SKM-1 (cell line): ENCODE results near the gene MPDU1.
"Not testable (repeated sequence)": the region's sequence is repeated elsewhere in the genome, so short reads cannot be mapped to it uniquely, and the experiment has no call there.

Experiments used
- DNase-seq: peaks from one replicate; lab custom pipeline; 2025; ENCODE audit not compliant: unreplicated experiment; lab: John Stamatoyannopoulos, UW

The MPDU1 gene

DNA sequence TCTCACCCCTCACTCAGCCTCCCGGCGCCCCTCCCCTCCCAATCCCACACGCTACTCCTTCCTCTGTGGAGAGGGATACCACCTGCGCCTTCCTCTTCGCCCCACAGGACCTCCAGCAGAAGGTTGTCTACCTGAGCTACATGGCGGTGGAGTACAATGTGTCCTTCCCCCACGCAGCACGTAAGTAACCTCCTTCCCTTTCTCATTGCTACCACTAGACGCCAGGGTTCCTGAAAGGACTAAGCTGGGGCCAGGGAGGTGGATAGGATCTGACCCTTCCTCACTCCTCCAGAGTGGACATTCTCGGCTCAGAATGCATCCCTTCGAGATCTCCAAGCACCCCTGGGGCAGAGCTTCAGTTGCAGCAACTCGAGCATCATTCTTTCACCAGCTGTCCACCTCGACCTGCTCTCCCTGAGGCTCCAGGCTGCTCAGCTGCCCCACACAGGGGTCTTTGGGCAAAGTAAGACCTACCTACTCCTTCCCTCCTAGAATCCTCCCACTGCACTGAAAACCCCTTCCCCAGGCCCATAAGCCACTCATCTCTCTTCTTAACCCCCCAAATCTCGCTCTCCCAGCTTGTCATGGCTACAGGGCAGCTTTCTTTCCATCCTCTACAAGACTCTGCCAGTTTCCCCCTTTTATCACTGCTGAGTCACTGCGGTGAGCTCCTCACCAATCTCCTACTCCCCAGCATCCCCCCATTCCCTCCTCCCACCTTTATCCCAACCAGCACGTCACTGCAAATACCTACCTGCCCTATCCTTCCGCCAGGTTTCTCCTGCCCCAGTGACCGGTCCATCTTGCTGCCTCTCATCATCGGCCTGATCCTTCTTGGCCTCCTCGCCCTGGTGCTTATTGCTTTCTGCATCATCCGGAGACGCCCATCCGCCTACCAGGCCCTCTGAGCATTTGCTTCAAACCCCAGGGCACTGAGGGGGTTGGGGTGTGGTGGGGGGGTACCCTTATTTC lies 2.8 kb upstream of the MPDU1 start:
- no peak for DNase-seq

DNA sequence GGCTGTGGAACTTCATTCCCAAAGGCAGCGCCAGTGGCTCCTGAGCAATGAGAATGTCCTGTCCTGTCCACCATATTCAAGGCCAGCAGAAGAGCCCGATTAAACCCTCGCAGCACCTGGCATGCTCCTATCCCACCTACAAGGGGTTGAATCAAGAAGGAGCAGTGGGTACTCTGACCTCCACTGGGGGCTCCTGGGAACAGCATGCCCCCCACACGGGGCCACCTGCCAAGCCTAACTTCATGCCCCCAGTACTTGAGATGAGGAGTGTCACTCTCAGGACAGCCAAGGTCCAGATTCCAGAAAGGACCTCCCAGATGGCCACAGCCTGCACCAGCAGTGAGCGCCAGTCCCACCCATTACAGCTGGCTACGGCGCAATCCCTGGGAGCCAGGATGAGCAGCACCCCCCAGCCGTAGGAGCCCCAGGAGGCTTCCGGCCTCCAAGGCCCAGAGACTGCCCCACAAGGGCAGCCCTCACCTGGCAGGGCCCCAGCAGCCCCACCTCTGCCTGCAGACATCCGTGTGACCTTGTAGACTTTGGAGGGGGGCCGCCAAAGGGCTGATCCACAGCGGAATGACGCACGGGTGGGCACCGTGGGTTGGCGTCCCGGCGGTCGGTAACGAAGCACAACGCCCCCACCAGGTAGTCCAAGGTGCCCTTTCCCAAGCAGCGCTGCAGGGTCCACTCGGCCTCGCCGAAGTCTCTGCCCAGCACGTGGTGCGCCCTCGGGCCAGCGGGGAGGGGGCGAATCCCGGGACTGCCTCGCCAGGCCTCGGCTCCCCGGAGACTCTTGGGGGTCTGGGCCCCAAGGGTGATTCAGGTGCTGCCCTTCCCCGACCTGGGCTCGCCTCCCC lies 1.0 kb upstream of the MPDU1 start:
- DNase-seq = no peak

DNA sequence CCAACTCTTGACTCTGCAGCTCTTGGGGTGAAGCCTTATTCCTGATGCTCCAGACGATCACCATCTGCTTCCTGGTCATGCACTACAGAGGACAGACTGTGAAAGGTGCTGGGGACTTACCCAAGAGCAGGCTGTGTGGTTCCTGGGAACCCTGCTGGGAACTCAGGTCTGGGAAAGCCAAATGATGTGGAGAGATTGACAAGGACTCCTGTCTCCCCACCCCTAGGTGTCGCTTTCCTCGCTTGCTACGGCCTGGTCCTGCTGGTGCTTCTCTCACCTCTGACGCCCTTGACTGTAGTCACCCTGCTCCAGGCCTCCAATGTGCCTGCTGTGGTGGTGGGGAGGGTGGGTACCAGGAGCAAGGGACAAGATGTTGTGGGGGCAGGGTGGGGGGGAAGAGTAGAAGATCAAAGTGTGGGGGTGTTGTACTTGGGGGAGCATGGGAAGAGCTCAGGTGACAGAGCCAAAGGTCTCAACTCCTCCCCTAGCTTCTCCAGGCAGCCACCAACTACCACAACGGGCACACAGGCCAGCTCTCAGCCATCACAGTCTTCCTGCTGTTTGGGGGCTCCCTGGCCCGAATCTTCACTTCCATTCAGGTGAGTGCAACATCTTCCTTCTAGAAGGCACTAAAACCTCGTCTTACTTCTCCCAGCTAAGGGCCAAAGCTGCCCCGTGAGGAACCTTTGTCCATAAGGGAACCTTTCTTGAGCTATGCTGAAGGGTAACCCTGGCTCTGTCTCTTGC lies 3.2 kb downstream of the MPDU1 start:
- no peak for DNase-seq

DNA sequence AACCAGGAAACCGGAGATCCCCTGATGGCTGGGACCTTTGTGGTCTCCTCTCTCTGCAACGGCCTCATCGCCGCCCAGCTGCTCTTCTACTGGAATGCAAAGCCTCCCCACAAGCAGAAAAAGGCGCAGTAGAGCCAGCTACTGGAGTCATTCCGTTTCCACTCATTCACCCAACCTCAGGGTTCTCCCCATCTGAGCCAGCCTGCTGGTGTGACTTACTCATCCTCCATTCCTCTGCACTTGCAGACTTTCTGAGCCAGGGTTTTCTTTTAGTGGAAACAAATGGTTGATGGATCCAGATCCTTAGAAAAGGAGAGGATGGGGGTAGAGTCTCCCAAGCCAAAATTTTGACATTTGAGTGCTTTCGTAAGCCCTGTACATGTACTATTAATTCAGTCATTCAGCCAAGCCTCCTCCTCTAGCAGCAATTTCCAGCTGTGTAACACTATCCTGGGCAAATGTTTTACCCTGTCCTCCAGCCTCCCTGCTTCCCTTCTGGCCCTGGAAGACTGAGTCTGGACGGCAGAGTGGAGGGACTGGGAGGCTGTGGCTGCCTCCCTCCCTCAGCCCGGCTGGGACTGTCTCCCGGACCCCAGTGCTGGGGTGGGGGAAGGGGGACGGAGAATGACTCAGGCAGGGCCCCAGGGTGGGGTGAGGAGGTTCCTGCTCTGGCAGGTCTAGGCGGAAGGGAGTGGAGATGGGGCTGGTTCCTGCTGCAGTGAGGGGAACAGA lies 3.9 kb downstream of the MPDU1 start:
- no peak for DNase-seq

DNA sequence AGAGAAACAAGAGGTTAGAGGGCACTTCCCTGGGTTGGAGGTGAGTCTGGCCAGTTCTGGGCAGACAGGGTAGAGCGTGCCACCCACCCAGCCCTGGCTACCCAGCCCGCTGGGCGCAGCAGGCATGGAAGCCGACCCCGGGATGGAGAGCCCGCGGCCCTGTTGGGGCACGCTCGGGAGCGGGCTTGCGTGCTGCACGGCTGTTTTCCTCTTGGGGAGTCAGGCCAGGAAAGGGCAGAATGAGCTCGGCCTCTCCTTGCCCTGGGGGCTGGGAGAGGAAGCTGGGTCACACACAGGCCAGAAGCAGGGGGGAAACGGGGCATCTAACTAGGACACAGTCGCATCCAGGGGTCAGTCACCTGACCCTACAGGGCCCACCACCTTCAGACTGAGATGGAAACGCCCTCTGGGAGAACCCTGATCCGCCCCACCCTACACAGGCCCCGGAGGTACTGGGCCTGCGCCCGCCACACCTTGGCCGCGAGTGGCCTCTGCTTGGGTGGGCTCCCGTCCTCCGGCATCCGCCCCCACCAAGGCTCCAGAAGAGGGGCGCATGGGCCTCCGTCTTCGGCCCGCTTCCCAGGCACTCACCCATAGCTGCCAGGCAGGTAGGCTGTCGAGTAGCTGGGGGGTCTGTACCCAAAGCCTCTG lies 5.0 kb downstream of the MPDU1 start:
- no peak for DNase-seq

DNA sequence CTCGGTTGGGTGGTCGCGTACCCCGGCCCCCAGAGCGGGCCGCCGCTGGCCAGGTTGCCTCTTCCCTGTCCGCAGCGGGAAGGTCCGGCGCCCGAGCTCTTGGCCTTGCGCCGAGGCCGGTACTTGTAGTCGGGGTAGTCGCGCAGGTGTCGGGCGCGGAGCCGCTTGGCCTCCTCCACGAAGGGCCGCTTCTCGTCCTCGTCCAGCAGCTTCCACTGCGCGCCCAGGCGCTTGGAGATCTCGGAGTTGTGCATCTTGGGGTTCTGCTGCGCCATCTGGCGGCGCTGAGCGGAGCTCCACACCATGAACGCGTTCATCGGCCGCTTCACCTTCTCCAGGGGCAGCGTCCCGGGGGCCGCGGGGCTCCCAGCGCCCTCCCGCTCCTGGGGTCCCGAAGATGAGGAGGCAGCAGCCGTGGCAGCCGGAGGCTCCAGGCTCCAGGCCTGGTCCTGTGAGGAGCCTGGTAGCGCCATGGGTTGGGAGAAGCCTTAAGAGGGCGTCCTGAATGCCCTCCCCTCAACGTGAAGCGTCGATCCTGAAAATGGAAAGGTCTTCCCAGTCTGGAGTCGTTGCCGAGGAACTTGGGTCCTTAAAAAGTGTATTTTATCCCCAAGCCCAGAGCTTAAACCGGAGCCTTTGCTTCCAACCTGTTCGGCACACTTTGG lies 5.7 kb downstream of the MPDU1 start:
- DNase-seq = no peak

DNA sequence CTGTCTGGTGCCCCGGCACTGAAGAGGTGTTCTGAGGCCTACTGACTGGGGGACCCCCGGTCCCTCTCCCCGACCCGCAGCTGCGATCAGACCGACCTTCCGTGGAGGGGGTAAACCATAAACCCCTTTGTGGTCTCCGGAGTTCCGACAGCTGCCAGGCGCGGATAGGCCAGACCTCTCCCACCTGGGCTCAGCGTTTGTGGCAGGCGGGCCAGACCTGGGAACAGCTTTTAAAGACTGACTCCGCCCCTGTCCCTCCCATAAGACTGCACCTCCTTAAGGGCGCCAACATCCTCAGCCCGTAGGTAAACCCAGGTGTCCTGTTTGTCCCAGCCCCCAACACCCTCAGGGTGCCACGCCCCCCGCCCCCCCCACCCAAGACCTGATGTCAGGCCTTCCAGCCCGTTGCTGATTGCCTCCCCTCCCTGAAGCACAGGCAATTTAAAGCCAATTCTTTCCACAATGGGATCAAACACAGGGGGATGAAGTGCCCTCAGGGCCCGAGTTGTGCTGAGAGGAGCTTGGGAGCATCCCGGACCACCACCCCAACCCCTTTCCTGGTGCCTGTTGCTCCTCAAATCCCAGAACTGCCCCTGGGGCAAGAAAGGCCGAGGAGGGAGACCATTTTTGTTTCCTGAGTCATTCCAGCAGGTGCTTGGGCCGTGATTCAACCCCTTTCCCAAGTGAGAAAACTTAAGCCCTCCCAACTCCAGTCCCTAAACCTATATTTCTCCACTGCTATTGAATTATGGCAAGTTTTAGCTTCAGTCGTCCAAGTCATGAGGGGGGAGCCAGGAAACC lies 6.4 kb downstream of the MPDU1 start, which contains the start of gene SOX15:
Gene SOX15 (minus strand): TSS at position 204 of the 801 bp plus-strand sequence. CDS start 418 bp downstream, outside the sequence.
- no peak for DNase-seq

DNA sequence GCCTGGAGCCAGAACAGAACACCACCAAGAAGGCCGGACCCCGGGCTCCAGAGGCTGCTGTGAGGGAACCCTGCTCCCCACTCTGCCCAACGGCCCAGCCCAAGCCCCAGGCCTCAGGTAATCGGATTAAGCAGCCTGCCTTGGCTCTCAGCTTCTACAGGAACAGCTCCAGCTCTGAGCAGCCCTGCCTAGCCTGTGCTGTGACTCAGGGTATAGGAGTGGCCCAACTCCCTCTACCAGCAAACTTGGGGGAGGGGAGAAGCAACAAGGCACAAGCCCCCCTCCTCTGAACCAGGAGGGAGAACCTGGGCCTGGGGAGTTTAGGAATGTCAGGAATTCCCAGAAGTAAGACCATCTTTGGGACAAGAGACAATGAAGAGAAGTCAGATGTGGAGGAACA lies 7.1 kb downstream of the MPDU1 start:
- DNase-seq = no peak

DNA sequence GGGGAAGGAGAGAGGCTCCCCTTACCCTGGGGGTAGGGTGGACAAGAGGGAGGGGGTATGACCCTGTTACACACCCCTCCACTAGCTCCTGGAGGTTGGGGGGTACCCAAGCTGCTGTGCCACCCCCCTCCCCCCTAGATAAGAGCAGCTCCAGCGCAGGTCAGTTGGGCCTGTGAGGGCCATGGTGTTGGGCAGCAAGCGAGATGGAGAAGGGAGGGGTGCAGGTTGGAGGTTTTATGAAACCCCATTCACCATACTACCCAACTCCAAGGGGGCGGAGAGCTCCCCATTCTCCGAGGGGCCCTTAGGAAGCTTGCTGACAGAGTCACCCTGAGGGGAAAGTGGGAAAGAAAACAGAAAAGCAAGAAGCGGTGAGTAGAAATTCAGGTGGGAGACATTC lies 7.9 kb downstream of the MPDU1 start:
- DNase-seq = no peak

DNA sequence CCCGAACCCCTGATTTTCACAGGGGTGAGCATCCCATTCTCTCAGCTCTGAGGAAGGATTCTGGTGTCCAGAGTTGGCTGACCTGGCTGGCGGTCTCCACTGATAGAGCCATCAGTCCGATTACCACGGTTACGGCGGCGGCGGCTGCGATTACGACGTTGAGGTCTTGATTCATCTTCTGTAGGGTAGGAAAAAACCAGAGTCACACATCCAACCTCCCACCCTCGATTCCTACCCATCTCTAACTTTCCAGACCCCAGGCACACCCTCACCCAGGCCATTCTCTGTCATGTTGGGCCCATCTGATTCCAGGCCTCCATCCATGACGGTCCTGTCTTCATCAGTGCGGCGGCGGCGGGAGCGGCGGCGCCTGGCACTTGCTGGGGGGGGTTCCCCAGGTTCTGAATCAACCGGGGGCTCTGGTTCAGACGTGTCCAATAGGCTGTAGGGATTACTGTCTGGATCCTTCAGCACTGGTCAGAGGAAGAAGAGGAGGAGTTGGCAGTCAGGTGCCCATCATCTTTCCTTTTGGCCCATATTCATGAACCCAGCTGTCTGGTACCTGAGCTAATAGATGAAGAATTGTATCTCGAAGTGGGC lies 8.9 kb downstream of the MPDU1 start:
- no peak for DNase-seq

DNA sequence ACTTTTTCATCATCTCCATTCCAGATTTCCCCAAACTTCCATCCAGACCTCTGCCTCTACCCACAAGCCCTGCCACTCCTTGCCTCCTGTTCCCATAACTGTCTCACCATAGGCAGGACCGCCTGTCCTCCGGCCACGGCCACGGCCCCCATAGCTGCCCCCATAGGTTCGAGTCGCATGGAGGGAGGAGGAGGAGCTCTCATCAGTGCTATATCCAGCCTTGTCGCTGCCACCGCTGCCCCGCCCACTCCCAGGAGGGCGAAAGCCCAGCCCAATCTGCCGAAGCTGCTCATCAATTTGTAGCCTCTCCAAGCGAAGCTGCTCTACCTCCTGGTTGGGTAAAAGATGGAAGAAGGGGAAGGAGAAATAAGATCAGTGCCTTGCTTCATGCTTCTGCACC lies 9.6 kb downstream of the MPDU1 start:
- DNase-seq = no peak

DNA sequence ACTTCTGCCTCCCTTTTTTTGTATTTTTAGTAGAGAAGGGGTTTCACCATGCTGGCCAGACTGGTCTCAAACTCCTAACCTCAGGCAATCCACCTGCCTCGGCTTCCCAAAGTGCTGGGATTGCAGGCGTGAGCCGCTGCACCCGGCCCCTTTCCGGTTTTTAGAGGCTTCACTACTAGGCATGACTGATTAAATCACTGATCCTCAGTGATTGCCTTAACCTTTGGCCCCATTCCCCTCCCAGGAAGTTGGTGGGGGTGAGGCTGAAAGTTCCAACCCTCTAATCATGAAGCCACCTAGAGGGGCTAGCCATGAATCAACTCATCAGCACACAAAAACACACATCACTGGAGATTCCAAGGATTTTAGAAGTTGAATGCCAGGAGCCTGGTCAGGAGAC lies 13.9 kb downstream of the MPDU1 start:
- DNase-seq = not testable (repeated sequence)

DNA sequence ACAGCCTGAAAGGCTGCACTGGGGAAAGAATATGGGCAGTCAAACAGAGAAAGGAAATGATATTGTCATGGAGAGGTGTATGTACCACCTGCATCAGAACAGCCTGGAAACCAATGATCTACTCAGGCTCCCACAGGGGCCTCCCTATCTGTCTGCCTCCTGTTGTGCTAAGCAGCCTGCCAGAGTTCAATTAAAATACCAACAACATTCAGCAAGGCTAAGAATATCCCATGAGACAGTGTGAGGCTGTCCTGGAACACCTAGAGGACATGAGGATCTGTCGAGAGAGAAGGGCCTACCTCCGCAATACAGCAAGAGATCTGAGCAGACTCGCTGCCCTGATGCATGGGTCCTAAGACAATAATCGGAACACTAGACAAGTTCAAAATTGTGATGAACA lies 22.6 kb downstream of the MPDU1 start:
- DNase-seq = no peak

DNA sequence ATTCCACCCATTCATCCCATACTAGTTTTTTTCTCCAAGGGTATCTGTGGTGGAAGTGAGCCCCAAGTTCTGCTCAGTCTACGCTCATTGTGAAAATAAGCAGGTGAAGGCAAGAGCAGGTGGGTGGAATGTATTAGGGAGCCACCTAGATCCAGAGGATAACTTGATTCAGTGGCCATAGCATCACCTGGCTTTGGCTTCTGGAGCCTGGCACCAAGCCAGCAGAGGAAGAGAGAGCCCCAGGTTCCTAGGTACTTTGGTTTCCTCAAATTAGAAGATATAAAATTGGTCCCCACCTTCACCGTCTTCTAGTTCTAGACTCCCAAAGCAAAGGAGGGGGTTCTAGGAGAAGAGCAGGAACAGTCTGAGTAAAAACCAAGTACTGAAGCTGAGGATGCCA lies 27.0 kb downstream of the MPDU1 start:
- DNase-seq = no peak

DNA sequence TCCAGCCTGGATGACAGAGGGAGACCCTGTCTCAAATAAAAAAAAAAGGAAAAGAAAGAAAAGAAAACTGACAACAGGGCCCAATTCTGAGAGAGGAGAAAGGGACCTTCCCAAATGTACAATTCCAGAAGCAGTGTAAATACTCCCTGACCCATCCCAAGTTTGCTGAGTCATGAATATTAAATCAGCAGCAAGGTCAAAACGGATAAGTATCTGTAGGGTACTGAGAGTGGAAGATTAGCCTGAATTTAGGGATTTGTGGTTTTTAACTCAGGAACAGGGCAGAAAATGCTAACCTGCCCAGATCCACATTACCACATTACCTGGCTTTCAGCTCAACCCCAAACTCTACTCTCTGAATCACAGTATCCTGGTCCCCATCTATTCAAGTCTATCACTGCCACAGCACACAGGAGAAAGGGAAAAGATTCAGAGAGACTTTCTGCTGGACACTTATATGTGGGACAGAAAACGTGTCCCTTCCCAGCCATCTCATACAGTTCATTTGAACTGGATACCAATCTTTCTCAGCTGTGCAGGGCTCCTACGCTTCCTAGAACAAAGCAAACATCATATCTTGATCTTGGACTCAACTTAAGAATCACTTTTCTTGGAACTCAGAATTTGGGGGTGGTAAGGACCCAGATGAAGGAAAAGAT lies 28.1 kb downstream of the MPDU1 start:
- no peak for DNase-seq

DNA sequence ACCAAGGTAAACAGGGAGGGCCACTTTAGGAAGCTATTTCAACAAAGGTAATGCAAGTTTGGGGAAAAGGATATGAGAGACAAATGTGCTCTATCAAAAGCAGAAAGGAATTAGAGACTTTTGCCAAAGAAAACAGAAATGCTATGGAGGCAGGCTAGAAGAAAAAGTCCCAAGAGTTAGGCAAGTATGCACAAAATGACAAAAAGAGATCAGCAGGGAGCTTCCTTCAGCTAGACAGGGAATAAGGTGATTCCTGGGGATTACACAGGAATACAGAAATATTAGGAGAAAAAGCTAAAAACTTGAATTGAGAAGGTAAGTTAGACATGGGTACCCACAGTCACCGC lies 28.6 kb downstream of the MPDU1 start:
- no peak for DNase-seq

DNA sequence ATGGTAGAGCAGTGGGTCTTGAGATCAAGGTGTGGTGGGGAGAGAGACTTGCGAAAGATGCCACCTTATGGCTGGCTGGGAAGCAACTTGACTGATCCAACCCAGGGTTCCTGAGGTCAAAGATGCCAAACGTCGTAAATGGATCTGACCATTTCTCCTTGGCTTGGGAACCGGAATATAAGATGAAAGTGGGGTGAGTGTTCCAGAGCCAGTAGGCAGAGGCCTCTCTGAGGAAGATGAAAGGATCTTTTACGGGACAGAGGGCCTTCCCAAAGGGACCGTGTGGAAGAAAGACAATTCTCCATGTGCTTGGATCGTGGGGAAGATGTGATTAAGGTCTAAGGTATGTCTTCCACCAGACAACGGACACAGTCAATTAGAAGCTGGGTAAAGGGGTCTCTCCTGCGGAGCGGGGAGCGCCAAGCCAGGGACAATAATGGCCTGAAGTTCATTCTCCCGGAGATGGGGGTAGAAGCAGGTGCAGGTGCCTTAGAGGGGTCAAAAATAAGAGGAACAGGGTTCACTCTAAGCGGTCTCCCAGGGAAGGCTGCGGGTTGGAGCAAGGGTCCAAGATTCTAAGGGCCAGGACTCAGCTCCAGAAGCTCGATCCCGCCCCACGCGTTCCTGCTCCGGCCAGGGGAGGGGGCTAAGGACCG lies 30.2 kb downstream of the MPDU1 start:
- DNase-seq = no peak
